Fibroblast of skin of scalp (primary cell): ENCODE data around the gene EFNB2.

Experiments used
- DNase-seq: peaks from one replicate; pipeline ENCODE4 v3.0.0-alpha.2; 2013

The EFNB2 gene

DNA sequence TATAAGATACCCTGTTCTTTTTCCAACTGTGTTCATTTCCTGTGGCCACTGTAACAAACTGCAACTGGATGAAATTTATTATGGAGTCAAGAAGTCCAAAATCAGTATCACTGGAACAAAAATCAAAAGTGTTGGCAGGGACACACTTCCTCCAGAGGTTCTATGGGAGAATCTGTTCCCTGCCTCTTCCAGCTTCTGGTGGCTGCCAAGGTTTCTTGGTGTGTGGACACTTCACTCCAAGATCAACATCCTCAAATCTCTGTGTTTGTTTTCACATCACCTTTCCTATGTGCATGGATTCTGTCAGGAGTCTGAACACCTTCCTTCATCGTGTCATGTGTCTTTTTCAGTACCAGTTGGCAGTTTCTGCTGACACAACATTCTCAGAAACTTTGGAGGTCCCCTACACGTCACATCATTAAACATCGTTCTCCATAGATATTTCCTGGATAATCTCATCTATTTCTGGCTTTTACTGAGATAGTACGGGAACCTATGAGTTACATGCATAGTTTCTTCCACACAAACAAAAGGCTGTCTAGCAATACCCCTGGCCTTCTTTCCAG lies 15.2 kb upstream of the EFNB2 start:
- no peak for DNase-seq

DNA sequence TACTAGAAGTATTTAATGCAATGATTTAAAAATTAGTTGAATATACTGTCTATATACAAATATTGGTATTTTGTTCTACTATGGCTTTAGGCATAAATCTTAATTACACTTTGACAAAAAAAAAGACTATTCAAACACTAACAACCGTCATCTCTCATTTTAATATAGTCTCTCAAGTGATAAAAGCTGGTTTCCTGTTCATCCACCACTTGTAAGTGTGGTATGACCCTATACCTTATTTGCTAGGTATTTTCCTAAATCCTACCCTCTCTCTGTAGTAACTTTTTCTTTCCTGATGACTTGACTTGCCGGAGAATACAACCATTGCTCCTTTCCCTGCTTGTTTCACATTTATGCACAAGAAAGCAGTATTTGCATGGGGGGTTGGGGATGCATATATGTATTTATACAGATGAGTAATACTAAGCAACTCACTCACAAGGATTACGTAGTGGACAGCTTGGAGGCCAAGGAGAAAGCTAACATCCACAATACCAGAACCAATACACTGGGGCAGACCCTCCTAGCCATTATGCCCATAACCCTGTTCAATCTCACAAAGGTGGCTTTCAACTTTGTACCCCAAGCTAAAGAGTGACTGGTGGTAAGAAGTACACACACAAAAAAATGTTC lies 12.7 kb upstream of the EFNB2 start:
- DNase-seq = peak; percentile 31

DNA sequence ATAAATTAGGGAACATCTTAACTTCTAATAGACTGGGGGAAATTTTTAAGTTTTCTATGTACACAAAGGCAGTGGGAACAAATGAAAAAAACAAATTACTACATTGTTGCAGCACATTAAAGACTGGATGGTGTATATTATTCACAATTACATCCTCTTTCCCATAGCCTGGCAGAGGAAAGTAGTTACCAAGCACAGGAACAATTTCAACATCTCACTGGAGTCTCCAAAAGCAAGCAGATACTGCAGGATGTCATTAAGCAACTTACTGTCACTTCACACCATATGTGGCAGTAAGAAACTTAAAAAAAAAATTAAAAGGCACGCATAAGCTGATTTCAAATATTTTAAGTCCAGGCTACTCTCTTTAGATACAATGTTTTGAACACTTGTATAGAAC lies 6.4 kb upstream of the EFNB2 start:
- DNase-seq = no peak

DNA sequence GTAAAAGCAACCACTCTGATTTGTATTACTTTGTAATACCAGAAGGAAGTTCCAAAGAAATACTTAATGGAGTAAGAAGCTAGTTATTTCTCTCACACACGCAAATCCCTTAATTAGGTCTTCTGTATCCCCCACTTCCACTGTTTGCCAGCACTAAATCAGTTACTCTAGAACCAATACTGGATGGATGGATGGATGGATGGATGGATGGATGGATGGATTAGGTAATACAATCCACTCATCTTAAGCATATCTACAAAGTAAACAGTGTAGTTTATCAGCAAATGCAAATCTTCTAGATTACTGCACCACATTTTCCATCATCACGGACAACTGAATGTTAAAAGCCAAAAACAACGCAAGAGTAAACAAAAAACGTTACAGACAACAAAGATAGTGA lies 5.2 kb upstream of the EFNB2 start:
- DNase-seq = no peak

GRCh38 chr13:106537521-106537920 lies 2.1 kb upstream of the EFNB2 start:
- no peak for DNase-seq

- DNase-seq = peak; percentile 88
Observed at GRCh38 chr13:106536244-106537034, 977 bp upstream of the EFNB2 start.

GRCh38 chr13:106534639-106535551 lies 567 bp downstream of the EFNB2 start:
- peak; percentile 29 for DNase-seq

GRCh38 chr13:106533943-106534638 lies 1.4 kb downstream of the EFNB2 start:
- DNase-seq = peak; percentile 83

DNA sequence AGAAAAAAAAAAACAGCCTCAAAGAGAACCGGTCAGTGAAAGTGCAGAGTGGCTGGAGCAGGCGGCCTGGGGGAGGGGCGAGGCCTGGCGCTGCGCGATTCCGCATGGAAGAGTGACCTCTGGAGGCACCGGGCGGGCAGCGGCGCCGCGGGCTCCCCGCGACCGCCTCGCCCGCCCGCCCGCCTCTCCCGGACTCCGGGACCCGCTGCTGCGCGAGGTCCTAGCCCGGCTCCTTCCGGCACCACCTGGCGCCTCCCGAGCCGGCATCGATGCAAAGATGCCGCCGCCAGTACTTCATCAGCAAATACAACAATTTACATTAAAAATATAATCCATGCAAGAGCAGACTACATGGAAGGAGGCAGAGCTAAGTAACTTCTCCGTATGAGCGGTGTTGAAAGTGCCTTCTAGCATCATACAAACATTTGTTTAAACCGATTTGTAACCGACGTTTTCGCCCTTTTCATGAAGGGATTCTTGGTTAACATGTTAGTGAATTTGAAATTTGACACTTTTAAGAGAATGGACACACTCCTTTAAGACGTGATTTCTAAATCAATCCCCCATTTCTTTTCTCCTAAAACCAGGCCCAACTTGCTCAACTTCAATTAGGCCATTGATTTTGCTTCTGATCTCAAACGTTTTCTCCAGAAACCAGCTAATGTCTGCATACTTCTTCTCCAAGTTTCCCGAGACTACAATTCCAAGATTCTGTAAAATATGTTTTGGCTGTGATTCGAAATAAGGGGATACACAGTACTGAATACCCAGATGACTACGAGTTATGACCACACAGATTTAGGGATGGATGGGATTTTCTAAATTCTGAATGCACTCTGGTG lies 2.1 kb downstream of the EFNB2 start:
- DNase-seq = peak; percentile 84

DNA sequence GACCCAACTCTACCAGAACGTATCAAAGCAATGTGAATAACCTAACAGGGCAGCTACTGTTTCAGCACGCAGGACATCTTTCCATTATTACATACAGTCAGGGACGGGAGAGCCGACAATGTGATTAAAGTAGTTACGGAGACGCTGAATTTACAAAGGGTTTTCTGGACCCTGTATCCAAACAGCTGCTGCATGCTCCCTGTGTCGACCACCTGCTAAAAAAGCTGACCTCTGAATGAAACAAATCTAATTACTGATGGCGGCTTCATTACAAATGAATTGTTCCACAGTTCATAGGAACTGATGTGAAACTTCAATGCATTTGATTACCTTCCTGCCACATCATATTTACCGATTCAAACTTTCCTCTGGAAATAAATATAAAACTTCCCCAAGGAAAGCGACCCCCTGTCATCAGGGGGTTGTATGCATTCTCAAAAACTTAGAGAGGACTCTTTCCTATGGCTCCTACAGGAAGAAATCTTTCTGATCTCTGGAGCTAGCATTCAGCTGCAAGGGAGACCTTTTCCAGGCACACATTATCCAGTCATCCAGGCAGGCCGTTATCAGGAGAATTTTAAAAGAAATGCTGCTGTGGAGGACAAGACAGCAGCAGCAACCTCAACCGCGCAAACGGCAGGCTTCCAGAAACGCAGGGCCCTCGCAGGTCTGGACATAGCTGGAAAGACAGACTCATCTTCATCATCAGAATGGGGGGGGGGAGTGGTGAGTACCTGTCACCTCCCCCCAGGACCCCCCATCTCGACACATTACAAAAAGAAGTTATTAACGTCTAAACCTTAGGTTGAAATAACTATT lies 3.1 kb downstream of the EFNB2 start:
- DNase-seq = no peak

DNA sequence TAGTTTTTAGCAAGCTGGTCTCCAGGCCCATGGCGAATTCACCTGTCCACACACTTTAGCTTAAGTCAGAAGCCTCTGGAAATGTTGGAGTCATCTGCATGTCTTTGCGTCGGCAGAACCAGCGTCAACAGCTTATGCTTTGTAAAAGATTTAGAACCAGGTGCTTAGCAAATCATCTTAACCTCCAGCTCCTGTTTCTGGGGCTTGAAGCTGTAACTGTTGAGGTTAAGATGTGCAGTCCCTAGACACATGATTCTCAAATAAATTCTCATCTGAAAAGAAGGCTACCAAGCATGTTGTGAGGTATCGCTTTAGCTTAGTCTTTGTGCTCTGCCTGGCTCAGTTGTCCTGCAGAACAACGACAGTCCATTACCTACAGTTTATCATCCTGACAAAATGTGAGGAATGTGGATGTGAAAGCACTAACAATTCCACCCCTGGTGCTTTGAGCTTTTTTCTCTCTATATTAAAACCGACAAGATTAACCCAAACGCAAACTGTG lies 4.4 kb downstream of the EFNB2 start:
- no peak for DNase-seq

DNA sequence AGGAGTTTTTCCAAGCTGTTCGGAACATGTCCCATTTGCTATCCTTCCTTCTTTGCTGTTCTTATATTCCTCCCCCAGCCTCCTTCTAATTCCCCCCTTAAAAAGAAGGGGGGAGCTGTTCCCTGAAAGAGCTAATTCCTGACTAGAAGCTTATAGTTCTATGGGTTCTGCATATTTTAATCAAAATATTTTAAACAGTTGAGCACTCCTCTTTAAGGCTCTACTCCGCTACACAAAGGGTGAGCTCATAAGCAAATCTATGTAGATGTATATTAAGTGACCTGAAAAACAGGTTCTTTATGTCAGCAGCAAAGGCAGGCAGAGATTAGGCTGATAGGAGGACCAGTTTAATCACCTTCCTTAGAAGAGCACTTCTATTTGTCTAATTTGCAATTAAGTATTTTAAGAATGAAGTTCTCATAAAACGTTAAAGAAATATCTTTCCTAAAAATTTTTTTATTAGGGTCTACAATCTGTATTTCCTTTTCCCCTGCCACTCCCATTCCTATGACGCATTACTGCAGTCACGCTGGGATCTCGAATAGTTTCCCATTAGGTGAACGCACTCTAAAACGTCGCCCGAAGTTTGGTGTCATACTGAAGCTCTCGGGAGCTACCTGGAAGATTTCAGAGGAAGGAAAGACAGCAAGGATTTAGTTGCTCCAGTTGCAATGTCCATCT lies 5.2 kb downstream of the EFNB2 start:
- no peak for DNase-seq

GRCh38 chr13:106529415-106530170 lies 5.9 kb downstream of the EFNB2 start:
- no peak for DNase-seq

DNA sequence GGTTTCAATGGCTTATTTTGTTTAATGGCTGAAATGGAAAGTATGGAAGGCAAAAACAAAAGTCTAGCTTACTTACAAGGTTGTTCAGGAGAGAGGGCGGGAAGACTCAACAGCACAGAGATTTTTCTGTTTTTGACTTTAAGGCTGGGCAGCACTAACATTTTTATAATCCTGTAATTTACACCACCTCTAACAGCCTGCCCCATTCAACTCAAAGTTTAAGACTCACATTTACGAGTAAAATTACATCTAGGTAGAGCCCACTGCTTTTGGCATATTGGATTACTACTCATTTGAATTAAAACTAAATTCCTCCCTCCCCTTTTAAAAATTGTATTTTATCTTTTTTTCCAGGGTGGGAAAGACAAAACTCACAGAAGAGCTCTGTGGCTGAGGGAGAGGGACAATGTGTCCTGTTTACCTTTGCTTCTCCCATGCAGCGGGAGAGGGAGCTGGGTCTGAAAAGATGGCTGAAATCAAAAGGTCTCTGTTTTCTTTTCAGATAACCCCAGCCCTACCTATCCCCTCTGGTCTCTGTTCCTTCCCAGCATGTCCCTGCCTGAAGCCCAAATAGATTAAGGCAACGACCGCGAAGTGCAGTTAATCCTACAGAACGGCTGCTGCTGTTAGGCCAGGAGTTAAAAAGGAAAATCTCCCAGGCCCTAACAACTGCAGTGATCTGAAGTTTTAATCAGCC lies 6.6 kb downstream of the EFNB2 start:
- no peak for DNase-seq

GRCh38 chr13:106527826-106528225 lies 7.6 kb downstream of the EFNB2 start:
- DNase-seq = no peak

DNA sequence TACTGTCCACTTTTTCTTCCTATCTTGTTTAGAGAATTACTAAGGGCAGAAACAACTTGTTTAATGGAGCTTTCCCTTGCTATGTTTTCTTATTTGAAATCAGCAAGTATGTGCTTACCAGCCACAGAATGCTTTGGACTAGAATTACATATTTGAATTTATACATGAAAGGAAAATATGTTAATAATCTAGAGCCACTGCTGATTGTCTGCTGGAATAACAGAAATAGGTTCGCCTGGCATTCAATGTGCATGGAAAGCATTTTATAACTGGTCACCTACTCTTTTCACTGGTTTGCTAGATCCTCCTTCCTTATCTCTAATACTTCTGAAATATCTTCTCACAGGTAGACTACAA lies 8.0 kb downstream of the EFNB2 start:
- DNase-seq = peak; percentile 58

- DNase-seq = no peak
Observed at GRCh38 chr13:106526738-106527444, 8.6 kb downstream of the EFNB2 start.

DNA sequence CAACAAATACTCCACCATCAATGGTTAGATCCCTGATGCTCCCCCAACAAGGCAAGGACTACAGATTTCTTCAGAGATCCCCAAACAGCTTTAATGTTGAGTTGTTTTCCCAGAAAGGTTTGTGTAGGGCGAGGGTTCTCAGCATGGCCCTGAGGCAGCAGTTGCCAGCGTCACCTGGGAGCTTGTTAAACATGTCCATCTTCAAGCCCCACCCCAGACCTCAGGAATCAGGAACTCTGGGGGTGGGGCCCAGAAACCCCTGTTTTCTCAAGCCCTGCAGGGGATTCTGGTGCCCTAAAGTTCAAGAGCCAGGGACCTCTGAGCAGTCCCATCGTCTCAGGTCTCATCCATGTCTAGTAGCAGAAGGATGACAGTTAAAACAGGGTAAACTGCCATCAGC lies 9.6 kb downstream of the EFNB2 start:
- DNase-seq = no peak
